ENCODE measurements around the gene FAAH.

GRCh38 chr1:46401964-46402626 lies 8.0 kb downstream of the FAAH start:
- no peak for TF ChIP-seq POLR2AphosphoS5 (IDR thresholded peaks at IDR 0.05; ENCODE audit: low read depth, low read length)
- TF ChIP-seq POLR2A (IDR thresholded peaks at IDR 0.05; ENCODE audit: low read depth, low read length): no peak
- TF ChIP-seq TAF1 (IDR thresholded peaks at IDR 0.05; ENCODE audit: low read depth, low read length): no peak

Measured in GM12891 (cell line).